ENCODE results near the gene SLC10A6. TPM values are rescaled to one million over a fixed set of nuclear protein-coding genes. Genes with fewer than 3 reads are reported as not detected.

SLC10A6 gene
- polyA plus RNA-seq, 2 of the 4 experiments (the other 2 are of a cell fraction), result not detected

DNA sequence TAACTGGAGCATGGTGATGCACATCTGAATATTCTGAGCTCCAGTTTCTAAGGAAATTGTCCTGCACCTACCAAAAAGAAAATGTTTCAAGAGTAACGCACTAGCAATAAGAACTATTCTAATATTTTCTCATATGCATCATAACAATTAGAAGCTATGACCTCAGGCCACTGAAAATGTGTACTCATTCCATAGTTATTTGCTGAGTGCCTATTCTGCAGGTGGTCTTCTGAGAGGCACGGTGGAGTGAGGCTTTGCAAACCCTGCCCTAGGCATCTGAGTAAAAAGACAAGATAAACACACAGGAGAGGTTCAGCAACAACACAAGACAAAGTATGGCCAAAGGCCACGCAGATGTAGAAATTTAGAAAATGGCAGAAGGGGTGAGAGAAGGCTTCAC lies 23.7 kb downstream of the SLC10A6 start (continued):
- TF ChIP-seq, protein P1, sequence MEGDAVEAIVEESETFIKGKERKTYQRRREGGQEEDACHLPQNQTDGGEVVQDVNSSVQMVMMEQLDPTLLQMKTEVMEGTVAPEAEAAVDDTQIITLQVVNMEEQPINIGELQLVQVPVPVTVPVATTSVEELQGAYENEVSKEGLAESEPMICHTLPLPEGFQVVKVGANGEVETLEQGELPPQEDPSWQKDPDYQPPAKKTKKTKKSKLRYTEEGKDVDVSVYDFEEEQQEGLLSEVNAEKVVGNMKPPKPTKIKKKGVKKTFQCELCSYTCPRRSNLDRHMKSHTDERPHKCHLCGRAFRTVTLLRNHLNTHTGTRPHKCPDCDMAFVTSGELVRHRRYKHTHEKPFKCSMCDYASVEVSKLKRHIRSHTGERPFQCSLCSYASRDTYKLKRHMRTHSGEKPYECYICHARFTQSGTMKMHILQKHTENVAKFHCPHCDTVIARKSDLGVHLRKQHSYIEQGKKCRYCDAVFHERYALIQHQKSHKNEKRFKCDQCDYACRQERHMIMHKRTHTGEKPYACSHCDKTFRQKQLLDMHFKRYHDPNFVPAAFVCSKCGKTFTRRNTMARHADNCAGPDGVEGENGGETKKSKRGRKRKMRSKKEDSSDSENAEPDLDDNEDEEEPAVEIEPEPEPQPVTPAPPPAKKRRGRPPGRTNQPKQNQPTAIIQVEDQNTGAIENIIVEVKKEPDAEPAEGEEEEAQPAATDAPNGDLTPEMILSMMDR (IDR thresholded peaks at IDR 0.05), result no peak
- TF ChIP-seq CEBPB (IDR thresholded peaks at IDR 0.05) (no peak), ESRRA (IDR thresholded peaks at IDR 0.05; ENCODE audit: borderline replicate concordance, low read length) (no peak)
- TF ChIP-seq, protein P2, sequence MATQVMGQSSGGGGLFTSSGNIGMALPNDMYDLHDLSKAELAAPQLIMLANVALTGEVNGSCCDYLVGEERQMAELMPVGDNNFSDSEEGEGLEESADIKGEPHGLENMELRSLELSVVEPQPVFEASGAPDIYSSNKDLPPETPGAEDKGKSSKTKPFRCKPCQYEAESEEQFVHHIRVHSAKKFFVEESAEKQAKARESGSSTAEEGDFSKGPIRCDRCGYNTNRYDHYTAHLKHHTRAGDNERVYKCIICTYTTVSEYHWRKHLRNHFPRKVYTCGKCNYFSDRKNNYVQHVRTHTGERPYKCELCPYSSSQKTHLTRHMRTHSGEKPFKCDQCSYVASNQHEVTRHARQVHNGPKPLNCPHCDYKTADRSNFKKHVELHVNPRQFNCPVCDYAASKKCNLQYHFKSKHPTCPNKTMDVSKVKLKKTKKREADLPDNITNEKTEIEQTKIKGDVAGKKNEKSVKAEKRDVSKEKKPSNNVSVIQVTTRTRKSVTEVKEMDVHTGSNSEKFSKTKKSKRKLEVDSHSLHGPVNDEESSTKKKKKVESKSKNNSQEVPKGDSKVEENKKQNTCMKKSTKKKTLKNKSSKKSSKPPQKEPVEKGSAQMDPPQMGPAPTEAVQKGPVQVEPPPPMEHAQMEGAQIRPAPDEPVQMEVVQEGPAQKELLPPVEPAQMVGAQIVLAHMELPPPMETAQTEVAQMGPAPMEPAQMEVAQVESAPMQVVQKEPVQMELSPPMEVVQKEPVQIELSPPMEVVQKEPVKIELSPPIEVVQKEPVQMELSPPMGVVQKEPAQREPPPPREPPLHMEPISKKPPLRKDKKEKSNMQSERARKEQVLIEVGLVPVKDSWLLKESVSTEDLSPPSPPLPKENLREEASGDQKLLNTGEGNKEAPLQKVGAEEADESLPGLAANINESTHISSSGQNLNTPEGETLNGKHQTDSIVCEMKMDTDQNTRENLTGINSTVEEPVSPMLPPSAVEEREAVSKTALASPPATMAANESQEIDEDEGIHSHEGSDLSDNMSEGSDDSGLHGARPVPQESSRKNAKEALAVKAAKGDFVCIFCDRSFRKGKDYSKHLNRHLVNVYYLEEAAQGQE (IDR thresholded peaks at IDR 0.05), result no peak

DNA sequence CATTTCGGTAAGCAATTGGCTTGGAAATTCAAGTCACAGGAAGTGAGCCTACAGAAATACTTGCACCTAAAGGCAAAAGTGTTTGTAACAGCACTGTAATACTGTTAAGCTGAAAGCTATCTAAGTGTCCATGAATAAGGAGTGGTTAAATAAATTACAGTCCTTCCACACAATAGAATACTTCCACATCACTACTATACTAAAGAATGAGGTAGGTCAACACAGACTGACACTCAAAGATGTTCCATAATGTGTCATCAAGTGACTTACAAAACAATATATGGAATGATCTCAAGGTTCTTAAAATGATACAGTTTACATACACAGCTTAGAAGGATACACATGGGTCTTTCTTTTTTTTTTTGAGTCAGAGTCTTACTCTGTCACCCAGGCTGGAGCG lies 27.0 kb downstream of the SLC10A6 start:
- no peaks in the 10 kb centered on the region for H3K9me3 ChIP-seq
- H3K4me1 ChIP-seq, result no peaks in the 10 kb centered on the region
- DNase-seq (ENCODE audit: low read depth in 1 of 2, low spot score in 1 of 2) (no peak), FAIRE-seq (no peak), ATAC-seq (no peak)
- no peak overlapping the region for H3K27ac ChIP-seq
- no peak overlapping the region for H3K4me2 ChIP-seq
- ChIA-PET CTCF (no interaction called here), POLR2A (no interaction called here)
- TF ChIP-seq RCOR1 (IDR thresholded peaks at IDR 0.05; ENCODE audit: low read depth, low read length), result no peak
- no peak for TF ChIP-seq MAZ (IDR thresholded peaks at IDR 0.05; ENCODE audit: borderline replicate concordance, low read depth, low read length)
- TF ChIP-seq EP300 (IDR thresholded peaks at IDR 0.05), result no peak
- TF ChIP-seq, protein P2 (IDR thresholded peaks at IDR 0.05), result no peak
- 92% methylated on average over 2 of the region's 2 CpGs for WGBS (ENCODE audit: missing lambda C conversion rate)
- H3K4me3 ChIP-seq, result no peak overlapping the region

DNA sequence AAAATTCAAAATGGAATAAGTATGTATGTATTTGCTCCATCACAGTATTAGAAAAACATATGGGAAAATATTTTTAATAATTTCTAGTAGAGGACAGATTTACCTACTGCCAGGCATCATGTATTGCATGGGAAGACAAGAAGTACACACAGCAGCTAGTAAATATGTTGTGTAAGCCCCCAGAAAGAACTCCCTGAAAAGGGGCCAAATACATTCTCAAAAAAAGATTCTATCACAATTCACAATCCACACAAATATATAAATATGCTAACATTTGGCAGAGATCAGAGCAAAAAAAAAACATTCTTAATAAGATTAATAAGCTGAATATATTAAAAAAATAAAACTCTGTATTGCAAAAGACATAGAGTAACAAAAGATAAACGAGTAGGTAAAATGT lies 28.0 kb downstream of the SLC10A6 start:
- Histone ChIP-seq H3K4me2 (no peak overlapping the region), H3K9me3 (no peaks in the 10 kb centered on the region), H3K4me3 (no peak overlapping the region), H3K4me1 (no peaks in the 10 kb centered on the region), H3K27ac (no peak overlapping the region)
- POLR2A ChIA-PET, result no interaction called here
- no peak for FAIRE-seq
- CTCF ChIA-PET, result no interaction called here
- WGBS (ENCODE audit: missing lambda C conversion rate), result 5% methylated on average over 1 of the region's 1 CpG
- no peak for ATAC-seq
- no peak for DNase-seq (ENCODE audit: low read depth in 1 of 2, low spot score in 1 of 2)
- no peak for TF ChIP-seq MYC (IDR thresholded peaks at IDR 0.05; ENCODE audit: borderline replicate concordance, low read length)
- no peak for TF ChIP-seq RARB (CRISPR knock-in tag; IDR thresholded peaks at IDR 0.05)
- TF ChIP-seq, protein P3, sequence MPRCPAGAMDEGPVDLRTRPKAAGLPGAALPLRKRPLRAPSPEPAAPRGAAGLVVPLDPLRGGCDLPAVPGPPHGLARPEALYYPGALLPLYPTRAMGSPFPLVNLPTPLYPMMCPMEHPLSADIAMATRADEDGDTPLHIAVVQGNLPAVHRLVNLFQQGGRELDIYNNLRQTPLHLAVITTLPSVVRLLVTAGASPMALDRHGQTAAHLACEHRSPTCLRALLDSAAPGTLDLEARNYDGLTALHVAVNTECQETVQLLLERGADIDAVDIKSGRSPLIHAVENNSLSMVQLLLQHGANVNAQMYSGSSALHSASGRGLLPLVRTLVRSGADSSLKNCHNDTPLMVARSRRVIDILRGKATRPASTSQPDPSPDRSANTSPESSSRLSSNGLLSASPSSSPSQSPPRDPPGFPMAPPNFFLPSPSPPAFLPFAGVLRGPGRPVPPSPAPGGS (IDR thresholded peaks at IDR 0.05), result no peak
